Neural progenitor cell (in vitro differentiated cells): ENCODE data around the gene TNFRSF6B.

Source experiments
- EZH2 ChIP-seq: fragments of 200-600 bp; sonication (generic); IDR thresholded peaks from 2 replicates; pipeline ENCODE4 v1.6.1; 2017; ENCODE audit warnings: antibody characterized with exemption, mild to moderate bottlenecking, moderate library complexity
- TF ChIP-seq, protein P1 (sequence below): fragments of 200-600 bp; sonication (generic); IDR thresholded peaks from 2 replicates; pipeline ENCODE4 v1.5.1; 2017; ENCODE audit warnings: antibody characterized with exemption, mild to moderate bottlenecking

DNA sequence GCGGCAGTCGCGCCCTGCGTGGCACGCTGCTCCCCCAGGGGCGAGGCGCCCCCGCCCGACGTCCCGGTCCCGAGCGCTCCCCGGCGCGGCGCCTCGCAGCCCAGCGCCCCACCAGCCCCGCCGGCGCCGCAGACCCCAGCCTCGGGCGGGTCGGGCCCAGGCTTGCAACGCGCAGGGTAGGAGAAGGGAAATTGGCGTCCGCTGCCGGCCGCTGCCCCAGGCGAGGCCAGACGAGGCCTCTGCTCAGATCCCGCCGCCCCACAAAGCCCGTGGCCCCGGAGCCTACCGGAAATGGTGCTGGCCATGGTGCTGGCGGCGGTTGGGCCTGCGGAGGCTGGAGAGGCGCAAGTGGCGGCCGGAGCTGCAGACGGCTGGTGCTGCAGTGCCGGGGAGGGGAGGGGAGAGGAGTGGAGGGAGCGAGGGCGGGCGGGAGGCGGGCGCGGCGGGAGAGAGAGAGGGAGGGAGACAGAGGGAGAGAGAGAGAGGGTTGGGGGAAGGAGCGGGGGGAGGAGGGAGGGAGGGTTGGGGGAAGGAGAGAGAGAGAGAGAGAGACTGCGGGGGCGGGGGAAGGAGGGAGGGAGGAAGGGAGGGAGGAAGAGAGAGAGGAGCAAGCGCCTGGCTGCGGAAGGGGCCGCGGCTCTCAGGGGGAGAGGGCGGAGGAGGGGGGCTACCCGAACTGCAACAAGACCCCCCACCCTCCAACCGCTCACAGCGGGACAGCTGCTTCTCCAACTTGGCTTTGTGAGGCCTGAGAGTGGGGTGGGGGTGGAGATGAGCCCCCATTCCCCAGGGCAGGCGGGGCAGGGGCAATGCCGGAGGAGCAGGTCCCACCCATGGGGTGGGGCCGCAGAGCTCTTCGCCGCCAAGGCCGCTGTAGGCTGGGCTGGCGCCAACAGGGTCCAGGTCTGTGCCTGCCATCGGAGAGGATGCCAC lies 43.1 kb upstream of the TNFRSF6B start, which contains the start of gene STMN3:
- no peak for TF ChIP-seq EZH2
- TF ChIP-seq, protein P1, sequence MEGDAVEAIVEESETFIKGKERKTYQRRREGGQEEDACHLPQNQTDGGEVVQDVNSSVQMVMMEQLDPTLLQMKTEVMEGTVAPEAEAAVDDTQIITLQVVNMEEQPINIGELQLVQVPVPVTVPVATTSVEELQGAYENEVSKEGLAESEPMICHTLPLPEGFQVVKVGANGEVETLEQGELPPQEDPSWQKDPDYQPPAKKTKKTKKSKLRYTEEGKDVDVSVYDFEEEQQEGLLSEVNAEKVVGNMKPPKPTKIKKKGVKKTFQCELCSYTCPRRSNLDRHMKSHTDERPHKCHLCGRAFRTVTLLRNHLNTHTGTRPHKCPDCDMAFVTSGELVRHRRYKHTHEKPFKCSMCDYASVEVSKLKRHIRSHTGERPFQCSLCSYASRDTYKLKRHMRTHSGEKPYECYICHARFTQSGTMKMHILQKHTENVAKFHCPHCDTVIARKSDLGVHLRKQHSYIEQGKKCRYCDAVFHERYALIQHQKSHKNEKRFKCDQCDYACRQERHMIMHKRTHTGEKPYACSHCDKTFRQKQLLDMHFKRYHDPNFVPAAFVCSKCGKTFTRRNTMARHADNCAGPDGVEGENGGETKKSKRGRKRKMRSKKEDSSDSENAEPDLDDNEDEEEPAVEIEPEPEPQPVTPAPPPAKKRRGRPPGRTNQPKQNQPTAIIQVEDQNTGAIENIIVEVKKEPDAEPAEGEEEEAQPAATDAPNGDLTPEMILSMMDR: no peak
